H9 (cell line): Measurements from ENCODE around the gene MCAT. TPM values are rescaled to one million over a fixed set of nuclear protein-coding genes. Genes with fewer than 3 reads are reported as not detected.
A peak's percentile ranks its signal among the peaks of the same experiment; 100 is the strongest.

Experiments used
- DNase-seq: peaks from one replicate; pipeline ENCODE4 v3.0.0-alpha.2; 2017
- H2AFZ ChIP-seq: one replicate; pipeline ENCODE4 v1.6.1; 2013; ENCODE audit warnings: mild to moderate bottlenecking, low read length, control low read depth, moderate library complexity
- H2AK5ac ChIP-seq: 2 replicates; pipeline ENCODE4 v1.6.1; 2013; ENCODE audit warnings: low read length, control low read depth, mixed read lengths; ENCODE audit not compliant: insufficient read length
- H2BK120ac ChIP-seq: one replicate; pipeline ENCODE4 v1.6.1; 2013; ENCODE audit warnings: low read depth, mild to moderate bottlenecking, low read length, control low read depth, inconsistent platforms; ENCODE audit not compliant: poor library complexity, severe bottlenecking
- H2BK12ac ChIP-seq: 2 replicates; pipeline ENCODE4 v1.6.1; 2013; ENCODE audit warnings: low read length, control low read depth, mixed read lengths, low read depth; ENCODE audit not compliant: insufficient read length
- H2BK15ac ChIP-seq: 2 replicates; pipeline ENCODE4 v1.6.1; 2013; ENCODE audit warnings: low read depth, low read length, control low read depth
- H2BK20ac ChIP-seq: one replicate; pipeline ENCODE4 v1.6.1; 2013; ENCODE audit warnings: low read depth, mild to moderate bottlenecking, low read length, control low read depth, inconsistent platforms; ENCODE audit not compliant: poor library complexity, severe bottlenecking
- H2BK5ac ChIP-seq: 2 replicates; pipeline ENCODE4 v1.6.1; 2013; ENCODE audit warnings: low read length, control low read depth, mixed read lengths; ENCODE audit not compliant: insufficient read length
- H3K14ac ChIP-seq: 2 replicates; pipeline ENCODE4 v1.6.1; 2013; ENCODE audit warnings: low read length, control low read depth; ENCODE audit not compliant: insufficient read depth
- H3K18ac ChIP-seq: 2 replicates; pipeline ENCODE4 v1.6.1; 2013; ENCODE audit warnings: low read depth, mild to moderate bottlenecking, mixed read lengths, low read length, control low read depth; ENCODE audit not compliant: insufficient read length
- H3K23ac ChIP-seq: 2 replicates; pipeline ENCODE4 v1.6.1; 2013; ENCODE audit warnings: low read length, control low read depth, mixed read lengths, low read depth; ENCODE audit not compliant: insufficient read length
- H3K23me2 ChIP-seq: 2 replicates; pipeline ENCODE4 v1.6.1; 2013; ENCODE audit warnings: low read depth, mild to moderate bottlenecking, mixed read lengths, low read length, control low read depth; ENCODE audit not compliant: insufficient read length, poor library complexity, severe bottlenecking
- H3K27ac ChIP-seq: 2 replicates; pipeline ENCODE4 v1.5.1; 2013; ENCODE audit warnings: low read length, control low read depth, mixed read lengths, low read depth; ENCODE audit not compliant: insufficient read length
- H3K27me3 ChIP-seq: 2 replicates; pipeline ENCODE4 v1.6.1; 2013; ENCODE audit warnings: low read length, control low read depth, inconsistent platforms; ENCODE audit not compliant: insufficient read depth
- H3K4ac ChIP-seq: 2 replicates; pipeline ENCODE4 v1.6.1; 2013; ENCODE audit warnings: low read depth, mild to moderate bottlenecking, control low read depth, inconsistent platforms, low read length, moderate library complexity
- H3K4me1 ChIP-seq: 2 replicates; pipeline ENCODE4 v1.6.1; 2013; ENCODE audit warnings: low read length, control low read depth, inconsistent platforms; ENCODE audit not compliant: insufficient read depth
- H3K4me2 ChIP-seq: 2 replicates; pipeline ENCODE4 v1.6.1; 2013; ENCODE audit warnings: low read length, control low read depth, mixed read lengths; ENCODE audit not compliant: insufficient read length, insufficient read depth
- H3K56ac ChIP-seq: 2 replicates; pipeline ENCODE4 v1.6.1; 2013; ENCODE audit warnings: low read depth, mild to moderate bottlenecking, mixed read lengths, low read length, control low read depth; ENCODE audit not compliant: insufficient read length
- H3K79me1 ChIP-seq: 2 replicates; pipeline ENCODE4 v1.6.1; 2013; ENCODE audit warnings: low read depth, mild to moderate bottlenecking, moderate library complexity, low read length, control low read depth, inconsistent platforms; ENCODE audit not compliant: insufficient read depth, poor library complexity, severe bottlenecking
- H3K79me2 ChIP-seq: 2 replicates; pipeline ENCODE4 v1.6.1; 2013; ENCODE audit warnings: low read length, control low read depth, inconsistent platforms; ENCODE audit not compliant: insufficient read depth
- H3K9ac ChIP-seq: 2 replicates; pipeline ENCODE4 v1.6.1; 2013; ENCODE audit warnings: low read length, control low read depth, mixed read lengths; ENCODE audit not compliant: insufficient read length; ENCODE audit errors: extremely low read depth
- H3K9me3 ChIP-seq: one replicate; pipeline ENCODE4 v1.6.1; 2013; ENCODE audit warnings: low read depth, low read length, inconsistent platforms; ENCODE audit not compliant: control insufficient read depth
- H3T11ph ChIP-seq: one replicate; pipeline ENCODE4 v1.6.1; 2013; ENCODE audit warnings: mild to moderate bottlenecking, low read length, control low read depth, inconsistent platforms
- H4K20me1 ChIP-seq: one replicate; pipeline ENCODE4 v1.6.1; 2013; ENCODE audit not compliant: control insufficient read depth, insufficient read length, insufficient read depth
- H4K5ac ChIP-seq: 2 replicates; pipeline ENCODE4 v1.6.1; 2013; ENCODE audit warnings: low read depth, mild to moderate bottlenecking, mixed read lengths, low read length, control low read depth; ENCODE audit not compliant: insufficient read length
- H4K8ac ChIP-seq: replicated peaks from 2 replicates; pipeline ENCODE4 v1.6.1; 2013; ENCODE audit warnings: low read length, control low read depth, mixed read lengths, low read depth; ENCODE audit not compliant: insufficient read length
- H4K91ac ChIP-seq: 2 replicates; pipeline ENCODE4 v1.6.1; 2013; ENCODE audit warnings: low read depth, mild to moderate bottlenecking, moderate library complexity, mixed read lengths, low read length, control low read depth; ENCODE audit not compliant: insufficient read length
- H3K27ac Mint-ChIP-seq, 3 experiments: 2 replicates in 2 of 3; 3 replicates in 1 of 3; pipeline ENCODE4 v1.8.0; 2020 to 2021; ENCODE audit warnings: mixed read lengths in 3 of 3, mild to moderate bottlenecking in 1 of 3, moderate library complexity in 1 of 3
- H3K27me3 Mint-ChIP-seq: 2 replicates; pipeline ENCODE4 v1.8.0; 2021; ENCODE audit warnings: low read depth, mild to moderate bottlenecking, moderate library complexity, mixed read lengths
- H3K36me3 Mint-ChIP-seq, 3 experiments: 2 replicates in 2 of 3; 3 replicates in 1 of 3; pipeline ENCODE4 v1.8.0; 2020 to 2021; ENCODE audit warnings: low read depth in 3 of 3, mixed read lengths in 3 of 3; ENCODE audit not compliant: insufficient read depth in 1 of 3
- H3K4me1 Mint-ChIP-seq, 2 experiments: 2 replicates each; pipeline ENCODE4 v1.8.0; 2020; ENCODE audit warnings: mixed read lengths in 2 of 2
- H3K4me3 Mint-ChIP-seq, 2 experiments: 2 replicates in 1 of 2; 3 replicates in 1 of 2; pipeline ENCODE4 v1.8.0; 2020 to 2021; ENCODE audit warnings: mild to moderate bottlenecking in 2 of 2, mixed read lengths in 2 of 2, moderate library complexity in 1 of 2
- H3K9me3 Mint-ChIP-seq, 2 experiments: 2 replicates in 1 of 2; 3 replicates in 1 of 2; pipeline ENCODE4 v1.8.0; 2020; ENCODE audit warnings: mild to moderate bottlenecking in 2 of 2, mixed read lengths in 2 of 2, moderate library complexity in 1 of 2
- CTCF ChIP-seq: fragments of 200-600 bp; sonication (generic); conservative IDR thresholded peaks from 3 replicates; pipeline ENCODE4 v1.8.0; 2021; ENCODE audit warnings: antibody characterized with exemption, mild to moderate bottlenecking
- WGBS: extraction: QIAGEN DNeasy Blood & Tissue Kit; methylation state at CpG from one replicate; pipeline ENCODE4 v1.1.7; 2013; ENCODE audit warnings: missing lambda C conversion rate, low lambda C conversion rate, mixed read lengths; ENCODE audit not compliant: insufficient read length; ENCODE audit errors: extremely low coverage; 5-methylcytosine and 5-hydroxymethylcytosine counted together
- total RNA-seq: library from RNA; stranded (reverse); gene quantifications from 2 replicates; pipeline ENCODE4 v1.2.1, GENCODE V29; 2021

The MCAT gene
- total RNA-seq, 1 experiment from 2014 or later, result 20.3 TPM

- Histone ChIP-seq H3K23me2 (no peaks in the 10 kb centered on the region), H4K91ac (no peak overlapping the region), H2AFZ (no peak overlapping the region), H2AK5ac (no peak overlapping the region), H3K18ac (no peak overlapping the region), H3K4me2 (peak overlapping the region; percentile 50), H3K9me3 (no peaks in the 10 kb centered on the region), H3K27me3 (no peaks in the 10 kb centered on the region; the same call in 1 of the 2 replicates), H3K79me2 (no peaks in the 10 kb centered on the region), H3K23ac (no peak overlapping the region), H3K4ac (no peak overlapping the region), H3K56ac (no peak overlapping the region), H4K8ac (no peak overlapping the region), H3K27ac (no peak overlapping the region), H3T11ph (no peak overlapping the region), H4K20me1 (no peaks in the 10 kb centered on the region), H2BK20ac (no peak overlapping the region), H2BK120ac (no peak overlapping the region), H3K9ac (no peak overlapping the region), H2BK5ac (no peak overlapping the region), H4K5ac (no peak overlapping the region), H2BK12ac (no peak overlapping the region), H3K4me1 (no peaks in the 10 kb centered on the region; the same call in 1 of the 2 replicates), H3K79me1 (no peaks in the 10 kb centered on the region), H3K14ac (no peak overlapping the region), H2BK15ac (no peak overlapping the region)
- Mint-ChIP-seq H3K4me1 (peaks cover 3 to 16% of the 10 kb centered on the region in 2 experiments), H3K27me3 (peaks cover 22% of the 10 kb centered on the region), H3K4me3 (peak overlapping the region; percentile 68 to 87), H3K27ac (no peak overlapping the region; a peak in 1 of 7 replicates), H3K36me3 (no peaks in the 10 kb centered on the region), H3K9me3 (no peaks in the 10 kb centered on the region)
- no peak for TF ChIP-seq CTCF
- peak; percentile 23 for DNase-seq
- WGBS, result no CpG with 5 or more reads among the region's 15 CpGs
Observed at GRCh38 chr22:43150731-43151206, 7.6 kb upstream of the MCAT start.
